ENCODE results near the gene NOTCH1.

Gene NOTCH1

GRCh38 chr9:136518623-136519022 is 27.2 kb downstream of the NOTCH1 start:
- peaks cover 98% of the 10 kb centered on the region for H3K36me3 ChIP-seq (ENCODE audit: insufficient read depth, low read length)
- ATAC-seq (ENCODE audit: insufficient read depth, low read depth) (no peak), DNase-seq (no peak)
- H3K9ac ChIP-seq (ENCODE audit: low read depth, low read length): no peak overlapping the region
- no peak overlapping the region for H2AFZ ChIP-seq (ENCODE audit: low read depth, low read length)
- no peak overlapping the region for H3K4me2 ChIP-seq (ENCODE audit: insufficient read depth, low read length)
- peaks cover 93% of the 10 kb centered on the region for H4K20me1 ChIP-seq (ENCODE audit: insufficient read depth, low read length)
- H3K4me1 ChIP-seq (ENCODE audit: insufficient read depth, low read length): no peaks in the 10 kb centered on the region
- H3K27me3 ChIP-seq (ENCODE audit: insufficient read depth, low read length, poor library complexity): no peaks in the 10 kb centered on the region
- no peak overlapping the region for H3K4me3 ChIP-seq (ENCODE audit: low read depth in 1 of 2, low read length in 2 of 2)
- H3K9me3 ChIP-seq (ENCODE audit: insufficient read depth, low read length, severe bottlenecking): no peaks in the 10 kb centered on the region
- peaks cover 84% of the 10 kb centered on the region for H3K79me2 ChIP-seq (ENCODE audit: insufficient read depth, low read length)
- H3K27ac ChIP-seq (ENCODE audit: low read length): no peak overlapping the region
- TF ChIP-seq EZH2 (IDR thresholded peaks at IDR 0.05; ENCODE audit: borderline replicate concordance, low read depth, low read length, severe bottlenecking) (no peak), CTCF (IDR thresholded peaks at IDR 0.05; ENCODE audit: borderline replicate concordance, extremely low read depth, low read length, poor library complexity, severe bottlenecking) (no peak)

- H3K4me3 ChIP-seq (ENCODE audit: low read depth in 1 of 2, low read length in 2 of 2): no peak overlapping the region
- no peak overlapping the region for H3K4me2 ChIP-seq (ENCODE audit: insufficient read depth, low read length)
- peaks cover 84% of the 10 kb centered on the region for H3K79me2 ChIP-seq (ENCODE audit: insufficient read depth, low read length)
- TF ChIP-seq EZH2 (IDR thresholded peaks at IDR 0.05; ENCODE audit: borderline replicate concordance, low read depth, low read length, severe bottlenecking) (no peak), CTCF (IDR thresholded peaks at IDR 0.05; ENCODE audit: borderline replicate concordance, extremely low read depth, low read length, poor library complexity, severe bottlenecking) (no peak)
- DNase-seq (no peak), ATAC-seq (ENCODE audit: insufficient read depth, low read depth) (no peak)
- no peaks in the 10 kb centered on the region for H3K9me3 ChIP-seq (ENCODE audit: insufficient read depth, low read length, severe bottlenecking)
- H3K4me1 ChIP-seq (ENCODE audit: insufficient read depth, low read length): no peaks in the 10 kb centered on the region
- H3K27ac ChIP-seq (ENCODE audit: low read length): no peak overlapping the region
- H2AFZ ChIP-seq (ENCODE audit: low read depth, low read length): no peak overlapping the region
- no peaks in the 10 kb centered on the region for H3K27me3 ChIP-seq (ENCODE audit: insufficient read depth, low read length, poor library complexity)
- peaks cover 92% of the 10 kb centered on the region for H4K20me1 ChIP-seq (ENCODE audit: insufficient read depth, low read length)
- no peak overlapping the region for H3K9ac ChIP-seq (ENCODE audit: low read depth, low read length)
- H3K36me3 ChIP-seq (ENCODE audit: insufficient read depth, low read length): peaks cover 98% of the 10 kb centered on the region
Observed at GRCh38 chr9:136517950-136518349, 27.9 kb downstream of the NOTCH1 start.

DNA sequence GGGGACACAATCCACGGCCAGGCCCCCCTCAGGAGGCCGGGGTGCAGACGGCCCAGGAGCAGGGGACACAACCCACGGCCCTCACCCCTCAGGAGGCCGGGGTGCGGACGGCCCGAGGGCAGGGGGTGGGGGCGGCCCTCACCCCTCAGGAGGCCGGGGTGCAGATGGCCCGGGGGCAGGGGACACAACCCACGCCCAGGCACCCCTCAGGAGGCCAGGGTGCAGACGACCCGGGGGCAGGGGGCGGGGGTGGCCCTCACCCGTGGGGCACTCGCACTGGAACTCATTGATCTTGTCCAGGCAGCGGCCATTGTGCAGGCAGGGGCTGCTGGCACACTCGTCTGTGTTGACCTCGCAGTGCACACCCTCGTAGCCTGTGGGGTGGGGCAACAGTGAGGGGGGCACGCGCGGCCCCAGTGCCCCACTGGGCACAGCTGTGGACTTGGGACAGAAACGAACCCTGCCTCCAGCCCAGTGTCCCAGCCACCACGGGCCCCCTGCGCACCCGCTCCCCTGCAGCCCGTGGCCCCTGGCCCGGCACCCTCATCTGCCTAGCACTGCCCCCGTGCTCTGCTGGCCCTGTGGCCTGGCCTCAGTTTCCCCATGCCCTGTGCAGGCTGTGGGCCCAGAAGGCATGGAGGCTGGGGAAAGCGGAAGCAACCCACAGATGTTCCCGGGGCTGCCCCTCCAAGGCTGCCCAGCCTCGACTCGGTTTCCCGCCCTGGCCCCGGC is 28.7 kb downstream of the NOTCH1 start:
- Histone ChIP-seq H2AFZ (ENCODE audit: low read depth, low read length) (no peak overlapping the region), H3K27me3 (ENCODE audit: insufficient read depth, low read length, poor library complexity) (no peaks in the 10 kb centered on the region), H3K36me3 (ENCODE audit: insufficient read depth, low read length) (peaks cover 97% of the 10 kb centered on the region), H3K4me2 (ENCODE audit: insufficient read depth, low read length) (no peak overlapping the region), H3K79me2 (ENCODE audit: insufficient read depth, low read length) (peaks cover 83% of the 10 kb centered on the region), H4K20me1 (ENCODE audit: insufficient read depth, low read length) (peaks cover 91% of the 10 kb centered on the region), H3K27ac (ENCODE audit: low read length) (no peak overlapping the region), H3K4me3 (ENCODE audit: low read depth in 1 of 2, low read length in 2 of 2) (no peak overlapping the region), H3K9me3 (ENCODE audit: insufficient read depth, low read length, severe bottlenecking) (no peaks in the 10 kb centered on the region), H3K9ac (ENCODE audit: low read depth, low read length) (no peak overlapping the region), H3K4me1 (ENCODE audit: insufficient read depth, low read length) (no peaks in the 10 kb centered on the region)
- no peak for ATAC-seq (ENCODE audit: insufficient read depth, low read depth)
- no peak for DNase-seq
- TF ChIP-seq EZH2 (IDR thresholded peaks at IDR 0.05; ENCODE audit: borderline replicate concordance, low read depth, low read length, severe bottlenecking): no peak
- no peak for TF ChIP-seq CTCF (IDR thresholded peaks at IDR 0.05; ENCODE audit: borderline replicate concordance, extremely low read depth, low read length, poor library complexity, severe bottlenecking)

Measured in DND-41 (cell line).